Subcutaneous preadipocyte (primary cell): Measurements from ENCODE around the gene SWSAP1. TPM values are rescaled to one million over a fixed set of nuclear protein-coding genes. Genes with fewer than 3 reads are reported as not detected.

ENCODE experiments used
- small RNA-seq: library from RNA; depleted of rRNA; stranded (forward); fragments of <200 nt; gene quantifications from one replicate; pipeline ENCODE3, GENCODE V24; 2012
- total RNA-seq: library from RNA; depleted of rRNA; stranded (reverse); fragments of >200 nt; gene quantifications from 2 replicates; pipeline ENCODE4 v1.2.3, GENCODE V29; 2012

SWSAP1 gene
- total RNA-seq, result 0.59 and 0.73 TPM in 2 replicates

GRCh38 chr19:11374433-11375142, at the start of gene SWSAP1:
Gene SWSAP1, plus strand, starts transcription at chr19:11374666. Its CDS starts 15 bp downstream, at chr19:11374681.

GRCh38 chr19:11339254-11340098, 35.0 kb upstream of the SWSAP1 start, which contains the start of gene RAB3D:
Gene RAB3D, minus strand, starts transcription at chr19:11339657. Its CDS starts 2,258 bp downstream, at chr19:11337399.

GRCh38 chr19:11346104-11346940, 28.1 kb upstream of the SWSAP1 start, which contains the start of the genes CCDC159 and TMEM205:
Gene CCDC159, plus strand, starts transcription at chr19:11346519. Its CDS starts 88 bp downstream, at chr19:11346607.
Gene TMEM205, minus strand, starts transcription at chr19:11346268. Its CDS starts 649 bp downstream, at chr19:11345619.

GRCh38 chr19:11355160-11356073, 19.0 kb upstream of the SWSAP1 start, which contains the start of gene PLPPR2:
Gene PLPPR2, plus strand, starts transcription at chr19:11355432. Its CDS starts 2,242 bp downstream, at chr19:11357674.

GRCh38 chr19:11418549-11419506, 44.4 kb downstream of the SWSAP1 start, which contains the start of gene RGL3:
Gene RGL3, minus strand, starts transcription at chr19:11419314. Its CDS starts 36 bp downstream, at chr19:11419278.

Small RNA genes lying within 50 kb of the gene (small RNA-seq; reads per million reads assigned to genes)
- gene RF00019, result not detected

Other genes starting within 250 kb of the SWSAP1 start
- gene SPC24, start 218.9 kb upstream of the SWSAP1 start, total RNA-seq, result 90.8 and 92.5 TPM in 2 replicates
- 206 and 259 TPM in 2 replicates for gene KANK2, start 177.1 kb upstream of the SWSAP1 start, total RNA-seq
- not detected in 2 replicates for gene ANGPTL8, start 135.0 kb upstream of the SWSAP1 start, total RNA-seq
- gene DOCK6, start 112.1 kb upstream of the SWSAP1 start, total RNA-seq, result 8.5 and 19.2 TPM in 2 replicates
- gene TSPAN16, start 78.5 kb upstream of the SWSAP1 start, total RNA-seq, result not detected in 2 replicates
- 12.7 and 15.4 TPM in 2 replicates for gene RAB3D, start 35.0 kb upstream of the SWSAP1 start, total RNA-seq
- gene TMEM205, start 28.4 kb upstream of the SWSAP1 start, total RNA-seq, result 59.0 and 130 TPM in 2 replicates
- gene CCDC159, start 28.1 kb upstream of the SWSAP1 start, total RNA-seq, result 2.2 and 2.9 TPM in 2 replicates
- 7.6 and 9.6 TPM in 2 replicates for gene PLPPR2, start 19.2 kb upstream of the SWSAP1 start, total RNA-seq
- gene EPOR, start 9.6 kb downstream of the SWSAP1 start, total RNA-seq, result 3.7 and 7.0 TPM in 2 replicates
- 0.37 and 0.98 TPM in 2 replicates for gene RGL3, start 44.6 kb downstream of the SWSAP1 start, total RNA-seq
- 0.39 TPM in 1 of 2 replicates, not detected in the other for gene ODAD3, start 60.5 kb downstream of the SWSAP1 start, total RNA-seq
- gene PRKCSH, start 61.0 kb downstream of the SWSAP1 start, total RNA-seq, result 113 and 118 TPM in 2 replicates
- gene ELAVL3, start 106.4 kb downstream of the SWSAP1 start, total RNA-seq, result not detected in 2 replicates
- gene ZNF653, start 131.2 kb downstream of the SWSAP1 start, total RNA-seq, result 4.5 and 6.2 TPM in 2 replicates
- gene ECSIT, start 154.5 kb downstream of the SWSAP1 start, total RNA-seq, result 36.6 and 37.5 TPM in 2 replicates
- 0.39 and 0.73 TPM in 2 replicates for gene CNN1, start 164.2 kb downstream of the SWSAP1 start, total RNA-seq
- 37.1 and 38.9 TPM in 2 replicates for gene ELOF1, start 184.6 kb downstream of the SWSAP1 start, total RNA-seq
- 0.20 and 0.37 TPM in 2 replicates for gene ACP5, start 203.0 kb downstream of the SWSAP1 start, total RNA-seq
- gene ZNF627, start 222.8 kb downstream of the SWSAP1 start, total RNA-seq, result 9.2 and 10.3 TPM in 2 replicates